ENCODE measurements around the gene STK32A.
"Not testable (repeated sequence)": the region's sequence is repeated elsewhere in the genome, so short reads cannot be mapped to it uniquely, and the experiment has no call there.

Gene STK32A

GRCh38 chr5:147240266-147240985 lies 5.6 kb downstream of the STK32A start:
- peaks cover 4% of the 10 kb centered on the region for H3K27me3 ChIP-seq (ENCODE audit: insufficient read depth, low read length)
- no peaks in the 10 kb centered on the region for H3K4me1 ChIP-seq (ENCODE audit: control insufficient read depth in 1 of 2, insufficient read depth in 2 of 2, low read length in 2 of 2)
- H3K9me3 ChIP-seq (ENCODE audit: insufficient read depth, low read depth, low read length) = no peaks in the 10 kb centered on the region
- no peak overlapping the region for H3K9ac ChIP-seq (ENCODE audit: low read length)
- no peak overlapping the region for H4K8ac ChIP-seq (ENCODE audit: low read depth, low read length)
- H3K14ac ChIP-seq (ENCODE audit: low read length) = no peak overlapping the region
- WGBS (ENCODE audit: extremely low coverage, insufficient coverage, insufficient read length) = no CpG with 5 or more reads among the region's 4 CpGs
- no peak overlapping the region for H2BK5ac ChIP-seq (ENCODE audit: low read depth, low read length, poor library complexity)
- H2BK12ac ChIP-seq (ENCODE audit: low read length) = no peak overlapping the region
- DNase-seq = no peak
- no peak overlapping the region for H3K23ac ChIP-seq (ENCODE audit: low read length)
- H3K79me2 ChIP-seq (ENCODE audit: control insufficient read depth, insufficient read depth, low read length, poor library complexity) = no peaks in the 10 kb centered on the region
- H3K27ac ChIP-seq (ENCODE audit: low read depth, low read length) = no peak overlapping the region
- no peak overlapping the region for H2BK120ac ChIP-seq (ENCODE audit: insufficient read depth, low read length, poor library complexity)
- H3K4me2 ChIP-seq (ENCODE audit: low read length) = no peak overlapping the region
- no peak overlapping the region for H2AK5ac ChIP-seq (ENCODE audit: low read length)
- H3K18ac ChIP-seq (ENCODE audit: low read length) = no peak overlapping the region
- H4K12ac ChIP-seq (ENCODE audit: low read depth, low read length) = no peak overlapping the region
- no peaks in the 10 kb centered on the region for H3K79me1 ChIP-seq (ENCODE audit: low read length)
- H4K91ac ChIP-seq (ENCODE audit: low read depth, low read length) = no peak overlapping the region
- no peak overlapping the region for H2AFZ ChIP-seq (ENCODE audit: insufficient read depth, low read length, poor library complexity)
- H3K36me3 ChIP-seq (ENCODE audit: control insufficient read depth in 1 of 2, insufficient read depth in 2 of 2, low read length in 2 of 2) = no peaks in the 10 kb centered on the region
- no peak overlapping the region for H3K4me3 ChIP-seq (ENCODE audit: low read depth, low read length)
- H3K4ac ChIP-seq (ENCODE audit: low read depth, low read length) = no peak overlapping the region

DNA sequence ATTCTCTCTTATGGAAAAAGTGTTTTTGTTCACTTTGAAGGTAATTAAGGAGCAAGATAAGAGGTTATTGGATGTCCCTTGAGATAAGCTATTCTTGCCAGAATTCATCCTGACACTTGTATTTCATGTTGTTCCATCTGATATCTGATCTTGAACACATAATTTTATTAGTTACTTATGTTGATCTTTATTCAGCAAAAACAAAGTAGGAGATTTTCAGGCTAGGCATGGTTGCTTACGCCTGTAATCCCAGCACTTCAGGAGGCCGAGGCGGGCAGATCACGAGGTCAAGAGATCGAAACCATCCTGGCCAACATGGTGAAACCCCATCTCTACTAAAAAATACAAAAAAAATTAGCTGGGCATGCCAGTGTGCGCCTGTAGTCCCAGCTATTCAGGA lies 8.4 kb downstream of the STK32A start:
- not testable (repeated sequence) for H4K8ac ChIP-seq (ENCODE audit: low read depth, low read length); H3K4ac ChIP-seq (ENCODE audit: low read depth, low read length); H4K91ac ChIP-seq (ENCODE audit: low read depth, low read length); H3K18ac ChIP-seq (ENCODE audit: low read length); H2AK5ac ChIP-seq (ENCODE audit: low read length); H2BK12ac ChIP-seq (ENCODE audit: low read length); H3K4me3 ChIP-seq (ENCODE audit: low read depth, low read length); H4K12ac ChIP-seq (ENCODE audit: low read depth, low read length); H3K36me3 ChIP-seq (ENCODE audit: control insufficient read depth in 1 of 2, insufficient read depth in 2 of 2, low read length in 2 of 2); H3K9ac ChIP-seq (ENCODE audit: low read length); H3K27me3 ChIP-seq (ENCODE audit: insufficient read depth, low read length); H3K79me1 ChIP-seq (ENCODE audit: low read length); H3K27ac ChIP-seq (ENCODE audit: low read depth, low read length); H3K14ac ChIP-seq (ENCODE audit: low read length); H3K9me3 ChIP-seq (ENCODE audit: insufficient read depth, low read depth, low read length); H2BK120ac ChIP-seq (ENCODE audit: insufficient read depth, low read length, poor library complexity); DNase-seq; H2AFZ ChIP-seq (ENCODE audit: insufficient read depth, low read length, poor library complexity); H2BK5ac ChIP-seq (ENCODE audit: low read depth, low read length, poor library complexity); H3K79me2 ChIP-seq (ENCODE audit: control insufficient read depth, insufficient read depth, low read length, poor library complexity); H3K4me1 ChIP-seq (ENCODE audit: control insufficient read depth in 1 of 2, insufficient read depth in 2 of 2, low read length in 2 of 2); H3K4me2 ChIP-seq (ENCODE audit: low read length); H3K23ac ChIP-seq (ENCODE audit: low read length)
- no CpG with 5 or more reads among the region's 6 CpGs for WGBS (ENCODE audit: extremely low coverage, insufficient coverage, insufficient read length)

- no peak overlapping the region for H4K12ac ChIP-seq (ENCODE audit: low read depth, low read length)
- no peak overlapping the region for H2BK120ac ChIP-seq (ENCODE audit: insufficient read depth, low read length, poor library complexity)
- H2AFZ ChIP-seq (ENCODE audit: insufficient read depth, low read length, poor library complexity) = no peak overlapping the region
- no peaks in the 10 kb centered on the region for H3K79me1 ChIP-seq (ENCODE audit: low read length)
- no peak overlapping the region for H2BK5ac ChIP-seq (ENCODE audit: low read depth, low read length, poor library complexity)
- DNase-seq = no peak
- no peak overlapping the region for H2AK5ac ChIP-seq (ENCODE audit: low read length)
- no peak overlapping the region for H3K18ac ChIP-seq (ENCODE audit: low read length)
- no peak overlapping the region for H2BK12ac ChIP-seq (ENCODE audit: low read length)
- H3K4me3 ChIP-seq (ENCODE audit: low read depth, low read length) = no peak overlapping the region
- H3K23ac ChIP-seq (ENCODE audit: low read length) = no peak overlapping the region
- no peaks in the 10 kb centered on the region for H3K79me2 ChIP-seq (ENCODE audit: control insufficient read depth, insufficient read depth, low read length, poor library complexity)
- no peak overlapping the region for H4K91ac ChIP-seq (ENCODE audit: low read depth, low read length)
- no peaks in the 10 kb centered on the region for H3K36me3 ChIP-seq (ENCODE audit: control insufficient read depth in 1 of 2, insufficient read depth in 2 of 2, low read length in 2 of 2)
- H3K9ac ChIP-seq (ENCODE audit: low read length) = no peak overlapping the region
- H3K27me3 ChIP-seq (ENCODE audit: insufficient read depth, low read length) = no peaks in the 10 kb centered on the region
- no peak overlapping the region for H3K4ac ChIP-seq (ENCODE audit: low read depth, low read length)
- no peak overlapping the region for H3K14ac ChIP-seq (ENCODE audit: low read length)
- no CpG with 5 or more reads among the region's 3 CpGs for WGBS (ENCODE audit: extremely low coverage, insufficient coverage, insufficient read length)
- no peak overlapping the region for H4K8ac ChIP-seq (ENCODE audit: low read depth, low read length)
- no peak overlapping the region for H3K4me2 ChIP-seq (ENCODE audit: low read length)
- no peaks in the 10 kb centered on the region for H3K9me3 ChIP-seq (ENCODE audit: insufficient read depth, low read depth, low read length)
- H3K4me1 ChIP-seq (ENCODE audit: control insufficient read depth in 1 of 2, insufficient read depth in 2 of 2, low read length in 2 of 2) = no peaks in the 10 kb centered on the region
- H3K27ac ChIP-seq (ENCODE audit: low read depth, low read length) = no peak overlapping the region
These were observed 10.7 kb downstream of the STK32A start for GRCh38 chr5:147245381-147246165.

DNA sequence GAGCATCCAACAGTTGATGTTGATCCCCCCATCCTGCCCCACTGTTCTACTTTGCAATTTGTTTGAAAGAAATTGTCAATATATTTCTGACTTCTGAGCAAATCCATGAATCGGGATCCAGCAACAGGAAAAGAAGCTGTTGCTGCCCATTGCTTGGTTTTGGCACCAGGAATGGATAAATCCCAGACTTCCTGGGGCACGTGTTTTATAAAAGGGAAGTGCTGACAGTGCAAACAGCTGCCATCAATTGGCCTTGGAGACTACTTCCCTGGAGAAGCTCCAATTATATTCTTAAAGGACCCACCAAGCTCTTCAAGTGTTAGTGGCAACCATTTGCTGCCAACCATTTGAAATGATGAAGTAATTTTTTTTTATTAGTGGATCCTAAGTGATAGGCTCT lies 13.7 kb downstream of the STK32A start:
- no peak overlapping the region for H2AFZ ChIP-seq (ENCODE audit: insufficient read depth, low read length, poor library complexity)
- no peak overlapping the region for H3K18ac ChIP-seq (ENCODE audit: low read length)
- no peak overlapping the region for H3K4me3 ChIP-seq (ENCODE audit: low read depth, low read length)
- no peaks in the 10 kb centered on the region for H3K79me1 ChIP-seq (ENCODE audit: low read length)
- no peak overlapping the region for H3K4me2 ChIP-seq (ENCODE audit: low read length)
- no peak overlapping the region for H2BK5ac ChIP-seq (ENCODE audit: low read depth, low read length, poor library complexity)
- H2BK120ac ChIP-seq (ENCODE audit: insufficient read depth, low read length, poor library complexity) = no peak overlapping the region
- H3K9ac ChIP-seq (ENCODE audit: low read length) = no peak overlapping the region
- H2AK5ac ChIP-seq (ENCODE audit: low read length) = no peak overlapping the region
- H3K9me3 ChIP-seq (ENCODE audit: insufficient read depth, low read depth, low read length) = no peaks in the 10 kb centered on the region
- no peak overlapping the region for H4K91ac ChIP-seq (ENCODE audit: low read depth, low read length)
- H3K4ac ChIP-seq (ENCODE audit: low read depth, low read length) = no peak overlapping the region
- no peaks in the 10 kb centered on the region for H3K79me2 ChIP-seq (ENCODE audit: control insufficient read depth, insufficient read depth, low read length, poor library complexity)
- no CpG with 5 or more reads among the region's 2 CpGs for WGBS (ENCODE audit: extremely low coverage, insufficient coverage, insufficient read length)
- H3K14ac ChIP-seq (ENCODE audit: low read length) = no peak overlapping the region
- H4K8ac ChIP-seq (ENCODE audit: low read depth, low read length) = no peak overlapping the region
- no peak overlapping the region for H2BK12ac ChIP-seq (ENCODE audit: low read length)
- no peak overlapping the region for H4K12ac ChIP-seq (ENCODE audit: low read depth, low read length)
- no peaks in the 10 kb centered on the region for H3K27me3 ChIP-seq (ENCODE audit: insufficient read depth, low read length)
- DNase-seq = no peak
- no peak overlapping the region for H3K27ac ChIP-seq (ENCODE audit: low read depth, low read length)
- no peaks in the 10 kb centered on the region for H3K36me3 ChIP-seq (ENCODE audit: control insufficient read depth in 1 of 2, insufficient read depth in 2 of 2, low read length in 2 of 2)
- H3K23ac ChIP-seq (ENCODE audit: low read length) = no peak overlapping the region
- H3K4me1 ChIP-seq (ENCODE audit: control insufficient read depth in 1 of 2, insufficient read depth in 2 of 2, low read length in 2 of 2) = no peaks in the 10 kb centered on the region
